Body of pancreas (tissue), 4 donors: Measurements from ENCODE around the gene ARF1. TPM values are rescaled to one million over a fixed set of nuclear protein-coding genes. Genes with fewer than 3 reads are reported as not detected.

ENCODE experiments used
- ATAC-seq: fragments of 150-250 bp; one replicate; pipeline ENCODE4 v1.9.1; 2016
- DNase-seq, 4 donors: peaks; one replicate each; pipeline ENCODE4 v3.0.0-alpha.2; 2019
- H3K27ac ChIP-seq, 4 donors: fragments of 200-600 bp; sonication (generic); 1 replicate in 3 of 4; 2 replicates in 1 of 4; pipeline versions ENCODE4 v1.5.1 to v1.6.1; 2016 to 2019; ENCODE audit warnings: mild to moderate bottlenecking in 1 of 4, mixed read lengths in 1 of 4, moderate library complexity in 1 of 4
- H3K27me3 ChIP-seq, 2 donors: fragments of 200-600 bp; sonication (generic); one replicate each; pipeline ENCODE4 v1.6.0; 2016; ENCODE audit warnings: mild to moderate bottlenecking in 1 of 2
- H3K36me3 ChIP-seq, 2 donors: fragments of 200-600 bp; sonication (generic); replicated peaks in 1 of 2; 2 replicates each; pipeline ENCODE4 v1.5.1; 2016; ENCODE audit warnings: low read depth in 2 of 2; ENCODE audit not compliant: insufficient read depth in 1 of 2
- H3K4me1 ChIP-seq: fragments of 200-600 bp; sonication (generic); one replicate; pipeline ENCODE4 v1.6.0; 2016
- H3K4me3 ChIP-seq, 2 donors: fragments of 200-600 bp; sonication (generic); 1 replicate in 1 of 2; 2 replicates in 1 of 2; pipeline ENCODE4 v1.5.1; 2016 to 2019
- H3K9me3 ChIP-seq, 3 donors: fragments of 200-600 bp; sonication (generic); 1 replicate in 2 of 3; 2 replicates in 1 of 3; pipeline ENCODE4 v1.5.1; 2016
- POLR2A ChIP-seq, 3 donors: fragments of 450-650 bp; IDR thresholded peaks; one replicate each; pipeline ENCODE4 v1.6.1; 2016; ENCODE audit warnings: antibody characterized with exemption in 3 of 3, mild to moderate bottlenecking in 2 of 3
- WGBS, 2 donors: methylation state at CpG; one replicate each; pipeline ENCODE4 v1.1.5; 2017; 5-methylcytosine and 5-hydroxymethylcytosine counted together
- intact Hi-C: fragments of 100-400 bp; cut with DNase I; formaldehyde crosslinking; loops from one replicate; pipeline ENCODE4 v1.15.1; 2023
- total RNA-seq, 2 donors: library from RNA; depleted of rRNA; stranded (reverse); fragments of >200 nt; gene quantifications; one replicate each; pipeline ENCODE4 v1.1.0, GENCODE V29; 2016
- TF ChIP-seq, protein P1 (sequence below), 7 experiments: fragments of 450-650 bp in 4 of 7; fragments of 200-600 bp in 3 of 7; sonication (generic) in 3 of 7; IDR thresholded peaks; one replicate each; pipeline ENCODE4 v1.5.1; 2016 to 2019; ENCODE audit warnings: antibody characterized with exemption in 7 of 7

ARF1 gene
- total RNA-seq, 2 donors from 2014 or later, result 158 to 203 TPM

- WGBS, 2 donors, result 76% methylated on average over 19 to 20 of the region's 20 CpGs
- intact Hi-C loops, result no loop called here
- Histone ChIP-seq H3K27ac (no peak overlapping the region), H3K4me3 (no peak overlapping the region), H3K4me1 (peaks cover 92% of the 10 kb centered on the region), H3K27me3 (no peaks in the 10 kb centered on the region), H3K36me3 (peaks cover 7 to 10% of the 10 kb centered on the region in 2 donors), H3K9me3 (no peaks in the 10 kb centered on the region)
- no peak for TF ChIP-seq POLR2A (IDR thresholded peaks at IDR 0.05)
- TF ChIP-seq, protein P1, sequence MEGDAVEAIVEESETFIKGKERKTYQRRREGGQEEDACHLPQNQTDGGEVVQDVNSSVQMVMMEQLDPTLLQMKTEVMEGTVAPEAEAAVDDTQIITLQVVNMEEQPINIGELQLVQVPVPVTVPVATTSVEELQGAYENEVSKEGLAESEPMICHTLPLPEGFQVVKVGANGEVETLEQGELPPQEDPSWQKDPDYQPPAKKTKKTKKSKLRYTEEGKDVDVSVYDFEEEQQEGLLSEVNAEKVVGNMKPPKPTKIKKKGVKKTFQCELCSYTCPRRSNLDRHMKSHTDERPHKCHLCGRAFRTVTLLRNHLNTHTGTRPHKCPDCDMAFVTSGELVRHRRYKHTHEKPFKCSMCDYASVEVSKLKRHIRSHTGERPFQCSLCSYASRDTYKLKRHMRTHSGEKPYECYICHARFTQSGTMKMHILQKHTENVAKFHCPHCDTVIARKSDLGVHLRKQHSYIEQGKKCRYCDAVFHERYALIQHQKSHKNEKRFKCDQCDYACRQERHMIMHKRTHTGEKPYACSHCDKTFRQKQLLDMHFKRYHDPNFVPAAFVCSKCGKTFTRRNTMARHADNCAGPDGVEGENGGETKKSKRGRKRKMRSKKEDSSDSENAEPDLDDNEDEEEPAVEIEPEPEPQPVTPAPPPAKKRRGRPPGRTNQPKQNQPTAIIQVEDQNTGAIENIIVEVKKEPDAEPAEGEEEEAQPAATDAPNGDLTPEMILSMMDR (IDR thresholded peaks at IDR 0.05), result no peak
- ATAC-seq (no peak), DNase-seq (no peak)
Measured at GRCh38 chr1:228093050-228093906, 10.8 kb downstream of the ARF1 start.

- no peak for TF ChIP-seq POLR2A (IDR thresholded peaks at IDR 0.05)
- TF ChIP-seq, protein P1 (IDR thresholded peaks at IDR 0.05), result no peak
- intact Hi-C loops, result no loop called here
- Histone ChIP-seq H3K36me3 (peaks cover 7 to 14% of the 10 kb centered on the region in 2 donors), H3K4me1 (peaks cover 79% of the 10 kb centered on the region), H3K9me3 (no peaks in the 10 kb centered on the region), H3K4me3 (no peak overlapping the region), H3K27ac (no peak overlapping the region), H3K27me3 (no peaks in the 10 kb centered on the region)
- no peak for DNase-seq
- no peak for ATAC-seq
- WGBS, 2 donors, result 85 to 90% methylated on average over 13 of the region's 13 CpGs
Measured at GRCh38 chr1:228094432-228095016, 12.0 kb downstream of the ARF1 start.

DNA sequence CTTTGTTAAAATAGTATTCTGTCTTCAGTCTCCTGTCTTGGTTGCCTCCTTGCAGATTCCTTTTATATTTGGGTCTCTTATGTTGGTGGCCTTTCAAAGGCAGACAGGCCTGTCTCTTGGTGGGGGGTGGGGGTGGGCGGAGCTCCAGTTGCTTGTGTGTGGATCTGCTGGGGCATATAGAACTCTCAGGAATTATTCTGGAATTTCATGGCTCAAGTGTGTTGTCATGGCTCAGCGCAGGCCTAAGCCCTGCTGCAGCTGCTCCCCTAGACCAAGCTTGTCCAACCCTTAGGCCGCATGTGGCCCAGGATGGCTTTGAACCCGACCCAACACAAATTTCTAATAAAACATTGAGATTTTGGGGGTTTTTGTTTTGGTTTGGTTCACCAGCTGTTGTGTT, 12.7 kb downstream of the ARF1 start:
- DNase-seq (no peak), ATAC-seq (no peak)
- peaks cover 7 to 14% of the 10 kb centered on the region in 2 donors for H3K36me3 ChIP-seq
- H3K27me3 ChIP-seq, result no peaks in the 10 kb centered on the region
- H3K4me1 ChIP-seq, result peaks cover 73% of the 10 kb centered on the region
- H3K27ac ChIP-seq, result no peak overlapping the region
- H3K9me3 ChIP-seq, result no peaks in the 10 kb centered on the region
- H3K4me3 ChIP-seq, result no peak overlapping the region
- intact Hi-C loops, result no loop called here
- TF ChIP-seq POLR2A (IDR thresholded peaks at IDR 0.05), result no peak
- WGBS, 2 donors, result 95 to 98% methylated on average over 4 of the region's 4 CpGs

DNA sequence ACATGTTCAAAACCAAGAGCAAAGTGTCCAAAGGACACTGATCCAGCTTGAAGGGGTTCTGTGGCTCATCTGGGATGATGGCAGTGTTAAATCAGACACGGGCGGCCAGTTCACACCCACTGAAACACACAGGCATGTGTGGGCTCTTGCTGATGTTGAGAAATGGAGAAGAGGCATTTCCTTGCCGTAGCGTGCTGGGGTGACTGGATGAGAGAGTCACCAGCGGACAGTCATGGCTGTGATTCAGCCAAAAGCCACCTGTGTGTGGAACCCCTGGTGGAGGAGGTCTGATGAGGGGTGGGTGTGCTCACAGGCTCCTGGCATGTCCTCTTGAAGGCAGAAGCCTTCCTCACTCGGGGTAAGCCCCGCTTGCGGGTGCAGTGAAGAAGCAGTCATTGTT, 13.4 kb downstream of the ARF1 start:
- intact Hi-C loops, result no loop called here
- ATAC-seq (no peak), DNase-seq (no peak)
- Histone ChIP-seq H3K4me1 (peaks cover 69% of the 10 kb centered on the region), H3K9me3 (no peaks in the 10 kb centered on the region), H3K4me3 (no peak overlapping the region), H3K27ac (no peak overlapping the region), H3K27me3 (no peaks in the 10 kb centered on the region), H3K36me3 (peaks cover 7 to 14% of the 10 kb centered on the region in 2 donors)
- no peak for TF ChIP-seq POLR2A (IDR thresholded peaks at IDR 0.05)
- TF ChIP-seq, protein P1 (IDR thresholded peaks at IDR 0.05), result no peak
- WGBS, 2 donors, result 79 to 82% methylated on average over 7 to 8 of the region's 8 CpGs

DNA sequence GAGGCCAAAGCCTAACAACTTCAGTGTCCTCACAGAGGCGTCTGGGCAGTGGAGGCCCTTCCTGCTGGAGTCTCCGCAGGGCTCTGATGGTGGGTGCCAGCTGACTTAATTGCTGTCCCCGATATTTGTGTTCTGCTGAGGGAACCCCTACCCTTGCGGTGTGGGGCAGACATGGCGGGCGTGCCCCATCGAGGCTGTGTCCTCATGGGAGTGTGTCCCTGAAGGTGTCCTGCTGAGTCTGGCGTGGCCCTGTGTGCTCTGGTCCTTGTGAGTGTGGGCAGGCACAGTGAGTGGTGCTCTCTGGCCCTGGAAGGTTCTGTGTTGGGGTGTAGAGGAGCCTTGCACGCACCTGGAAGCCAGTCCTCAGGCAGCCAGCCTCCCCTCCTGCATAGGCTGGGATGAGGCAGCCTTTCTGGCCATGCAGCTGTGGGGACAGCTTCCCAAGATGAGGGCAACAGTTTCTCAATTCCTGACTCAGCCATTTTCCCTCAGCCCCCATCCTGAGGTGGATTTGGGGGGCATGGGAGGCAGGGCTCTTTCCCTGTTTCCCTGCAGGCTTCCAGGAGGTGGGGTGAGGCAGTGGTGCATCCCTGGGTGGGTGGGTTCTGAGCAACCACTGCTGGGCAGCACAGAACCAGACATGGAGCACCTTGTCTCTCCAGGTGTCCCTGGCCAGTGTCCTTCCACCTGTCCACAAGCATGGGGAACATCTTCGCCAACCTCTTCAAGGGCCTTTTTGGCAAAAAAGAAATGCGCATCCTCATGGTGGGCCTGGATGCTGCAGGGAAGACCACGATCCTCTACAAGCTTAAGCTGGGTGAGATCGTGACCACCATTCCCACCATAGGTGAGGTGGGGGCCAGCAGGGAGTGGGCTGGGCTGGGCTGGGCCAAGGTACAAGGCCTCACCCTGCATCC, 14.2 kb downstream of the ARF1 start:
- ATAC-seq (no peak), DNase-seq (no peak)

More for the DNA sequence above, 14.2 kb downstream of the ARF1 start:
- intact Hi-C loops, result no loop called here
- 82 to 96% methylated on average over 4 to 13 of the region's 13 CpGs for WGBS, 2 donors
- no peak overlapping the region for H3K4me3 ChIP-seq
- no peaks in the 10 kb centered on the region for H3K9me3 ChIP-seq
- H3K36me3 ChIP-seq, result peaks cover 7 to 14% of the 10 kb centered on the region in 2 donors
- TF ChIP-seq, protein P1 (IDR thresholded peaks at IDR 0.05), result no peak
- no peak for TF ChIP-seq POLR2A (IDR thresholded peaks at IDR 0.05)
- H3K4me1 ChIP-seq, result peaks cover 69% of the 10 kb centered on the region
- H3K27me3 ChIP-seq, result no peaks in the 10 kb centered on the region
- H3K27ac ChIP-seq, result no peak overlapping the region
